DND-41 (cell line): ENCODE data around the gene ST8SIA6.
A peak's percentile ranks its signal among the peaks of the same experiment; 100 is the strongest.
"Not testable (repeated sequence)": the region's sequence is repeated elsewhere in the genome, so short reads cannot be mapped to it uniquely, and the experiment has no call there.

Source experiments
- ATAC-seq: fragments of 200-7000 bp; cut with Tn5 transposase; 3 replicates; pipeline ENCODE4 v1.9.1; 2021; ENCODE audit warnings: low read depth; ENCODE audit not compliant: insufficient read depth
- DNase-seq: peaks from one replicate; pipeline ENCODE4 v3.0.0-alpha.2; 2020
- H2AFZ ChIP-seq: 2 replicates; pipeline ENCODE4 v1.6.0; 2012; ENCODE audit warnings: low read depth, low read length
- H3K27ac ChIP-seq: 2 replicates; pipeline ENCODE4 v1.5.1; 2012; ENCODE audit warnings: low read length, inconsistent platforms
- H3K27me3 ChIP-seq: fragments of 200-600 bp; sonication (generic); 2 replicates; pipeline ENCODE4 v1.6.0; 2012; ENCODE audit warnings: low read length, mild to moderate bottlenecking, inconsistent platforms; ENCODE audit not compliant: insufficient read depth, poor library complexity
- H3K36me3 ChIP-seq: 2 replicates; pipeline ENCODE4 v1.5.1; 2012; ENCODE audit warnings: low read length, inconsistent platforms; ENCODE audit not compliant: insufficient read depth
- H3K4me1 ChIP-seq: 2 replicates; pipeline ENCODE4 v1.5.1; 2012; ENCODE audit warnings: mild to moderate bottlenecking, low read length; ENCODE audit not compliant: insufficient read depth
- H3K4me2 ChIP-seq: 2 replicates; pipeline ENCODE4 v1.6.0; 2012; ENCODE audit warnings: mild to moderate bottlenecking, moderate library complexity, low read length, inconsistent platforms; ENCODE audit not compliant: insufficient read depth
- H3K4me3 ChIP-seq, 2 experiments: fragments of 200-600 bp in 1 of 2; shearing (Covaris generic) in 1 of 2; 2 replicates each; pipeline ENCODE4 v1.5.1; 2012 to 2016; ENCODE audit warnings: inconsistent platforms in 2 of 2, low read length in 2 of 2, mild to moderate bottlenecking in 2 of 2, low read depth in 1 of 2, moderate library complexity in 1 of 2
- H3K79me2 ChIP-seq: 2 replicates; pipeline ENCODE4 v1.6.0; 2012; ENCODE audit warnings: low read length, inconsistent platforms; ENCODE audit not compliant: insufficient read depth
- H3K9ac ChIP-seq: 2 replicates; pipeline ENCODE4 v1.6.0; 2012; ENCODE audit warnings: low read depth, mild to moderate bottlenecking, inconsistent platforms, low read length, moderate library complexity
- H3K9me3 ChIP-seq: 2 replicates; pipeline ENCODE4 v1.5.1; 2012; ENCODE audit warnings: low read length, moderate library complexity, mild to moderate bottlenecking, inconsistent platforms; ENCODE audit not compliant: insufficient read depth, severe bottlenecking
- H4K20me1 ChIP-seq: 2 replicates; pipeline ENCODE4 v1.6.0; 2012; ENCODE audit warnings: low read length; ENCODE audit not compliant: insufficient read depth
- EZH2 ChIP-seq: IDR thresholded peaks from 3 replicates; pipeline ENCODE4 v1.6.1; 2012; ENCODE audit warnings: borderline replicate concordance, low read depth, mild to moderate bottlenecking, moderate library complexity, low read length, inconsistent platforms; ENCODE audit not compliant: severe bottlenecking
- TF ChIP-seq, protein P1 (sequence below): IDR thresholded peaks from 2 replicates; pipeline ENCODE4 v1.5.1; 2012; ENCODE audit warnings: borderline replicate concordance, low read length, moderate library complexity, mild to moderate bottlenecking; ENCODE audit not compliant: poor library complexity, severe bottlenecking; ENCODE audit errors: extremely low read depth

Gene ST8SIA6

DNA sequence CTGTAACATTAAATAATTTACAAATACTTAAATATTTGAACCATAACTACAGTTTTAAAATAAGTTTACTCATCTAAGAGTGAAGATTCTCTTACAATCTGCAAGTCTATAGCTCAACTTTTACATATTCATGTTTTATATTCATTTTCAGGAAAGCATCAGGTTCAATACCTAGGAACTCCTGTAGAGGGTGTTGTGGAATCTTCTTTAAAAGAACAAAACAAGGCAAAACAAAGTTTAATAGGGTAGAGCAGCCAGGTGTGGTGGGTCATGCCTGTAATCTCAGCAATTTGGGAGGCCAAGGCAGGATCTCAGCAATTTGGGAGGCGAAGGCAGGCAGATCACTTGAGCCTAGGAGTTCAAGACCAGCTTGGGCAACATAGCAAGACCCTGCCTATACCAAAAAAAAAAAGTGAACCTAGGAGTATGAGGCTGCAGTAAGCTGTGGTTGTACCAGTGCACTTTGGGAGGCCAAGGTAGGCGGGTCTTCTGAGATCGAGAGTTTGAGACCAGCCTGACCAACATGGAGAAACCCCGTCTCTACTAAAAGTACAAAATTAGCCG, 45.1 kb downstream of the ST8SIA6 start:
- DNase-seq (no peak), ATAC-seq (no peak)
- Histone ChIP-seq H3K4me3 (no peak overlapping the region), H3K79me2 (no peaks in the 10 kb centered on the region), H3K9ac (no peak overlapping the region), H4K20me1 (no peaks in the 10 kb centered on the region), H3K36me3 (no peaks in the 10 kb centered on the region), H3K4me1 (no peaks in the 10 kb centered on the region), H2AFZ (no peak overlapping the region), H3K27ac (no peak overlapping the region), H3K9me3 (no peaks in the 10 kb centered on the region), H3K4me2 (no peak overlapping the region), H3K27me3 (no peaks in the 10 kb centered on the region)
- TF ChIP-seq EZH2, result no peak
- TF ChIP-seq, protein P1, sequence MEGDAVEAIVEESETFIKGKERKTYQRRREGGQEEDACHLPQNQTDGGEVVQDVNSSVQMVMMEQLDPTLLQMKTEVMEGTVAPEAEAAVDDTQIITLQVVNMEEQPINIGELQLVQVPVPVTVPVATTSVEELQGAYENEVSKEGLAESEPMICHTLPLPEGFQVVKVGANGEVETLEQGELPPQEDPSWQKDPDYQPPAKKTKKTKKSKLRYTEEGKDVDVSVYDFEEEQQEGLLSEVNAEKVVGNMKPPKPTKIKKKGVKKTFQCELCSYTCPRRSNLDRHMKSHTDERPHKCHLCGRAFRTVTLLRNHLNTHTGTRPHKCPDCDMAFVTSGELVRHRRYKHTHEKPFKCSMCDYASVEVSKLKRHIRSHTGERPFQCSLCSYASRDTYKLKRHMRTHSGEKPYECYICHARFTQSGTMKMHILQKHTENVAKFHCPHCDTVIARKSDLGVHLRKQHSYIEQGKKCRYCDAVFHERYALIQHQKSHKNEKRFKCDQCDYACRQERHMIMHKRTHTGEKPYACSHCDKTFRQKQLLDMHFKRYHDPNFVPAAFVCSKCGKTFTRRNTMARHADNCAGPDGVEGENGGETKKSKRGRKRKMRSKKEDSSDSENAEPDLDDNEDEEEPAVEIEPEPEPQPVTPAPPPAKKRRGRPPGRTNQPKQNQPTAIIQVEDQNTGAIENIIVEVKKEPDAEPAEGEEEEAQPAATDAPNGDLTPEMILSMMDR, result peak; percentile 61

DNA sequence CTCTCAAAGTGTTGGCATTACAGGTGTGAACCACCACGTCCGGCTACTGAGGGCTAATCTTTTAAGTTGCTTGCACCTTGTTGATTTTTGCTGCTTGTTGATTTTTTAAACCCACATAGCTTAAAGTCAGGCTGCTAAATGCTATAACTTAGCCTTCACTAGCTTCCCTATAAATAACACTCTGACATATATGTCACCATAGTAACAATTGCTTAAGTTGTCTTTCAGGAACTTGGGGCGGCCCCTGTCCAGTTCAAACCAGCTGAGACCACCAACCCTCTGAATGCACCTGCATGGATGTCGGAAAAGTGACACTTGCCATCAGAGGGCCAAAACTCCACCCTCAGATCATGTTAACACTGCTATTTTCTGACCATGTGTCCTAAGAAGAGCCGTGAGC, 47.3 kb downstream of the ST8SIA6 start:
- Histone ChIP-seq H2AFZ (no peak overlapping the region), H3K79me2 (no peaks in the 10 kb centered on the region), H4K20me1 (no peaks in the 10 kb centered on the region), H3K36me3 (no peaks in the 10 kb centered on the region), H3K27ac (no peak overlapping the region), H3K9me3 (no peaks in the 10 kb centered on the region), H3K9ac (no peak overlapping the region), H3K4me1 (no peaks in the 10 kb centered on the region), H3K4me2 (no peak overlapping the region), H3K27me3 (no peaks in the 10 kb centered on the region), H3K4me3 (no peak overlapping the region)
- TF ChIP-seq EZH2, result no peak
- ATAC-seq, result no peak
- DNase-seq, result no peak

DNA sequence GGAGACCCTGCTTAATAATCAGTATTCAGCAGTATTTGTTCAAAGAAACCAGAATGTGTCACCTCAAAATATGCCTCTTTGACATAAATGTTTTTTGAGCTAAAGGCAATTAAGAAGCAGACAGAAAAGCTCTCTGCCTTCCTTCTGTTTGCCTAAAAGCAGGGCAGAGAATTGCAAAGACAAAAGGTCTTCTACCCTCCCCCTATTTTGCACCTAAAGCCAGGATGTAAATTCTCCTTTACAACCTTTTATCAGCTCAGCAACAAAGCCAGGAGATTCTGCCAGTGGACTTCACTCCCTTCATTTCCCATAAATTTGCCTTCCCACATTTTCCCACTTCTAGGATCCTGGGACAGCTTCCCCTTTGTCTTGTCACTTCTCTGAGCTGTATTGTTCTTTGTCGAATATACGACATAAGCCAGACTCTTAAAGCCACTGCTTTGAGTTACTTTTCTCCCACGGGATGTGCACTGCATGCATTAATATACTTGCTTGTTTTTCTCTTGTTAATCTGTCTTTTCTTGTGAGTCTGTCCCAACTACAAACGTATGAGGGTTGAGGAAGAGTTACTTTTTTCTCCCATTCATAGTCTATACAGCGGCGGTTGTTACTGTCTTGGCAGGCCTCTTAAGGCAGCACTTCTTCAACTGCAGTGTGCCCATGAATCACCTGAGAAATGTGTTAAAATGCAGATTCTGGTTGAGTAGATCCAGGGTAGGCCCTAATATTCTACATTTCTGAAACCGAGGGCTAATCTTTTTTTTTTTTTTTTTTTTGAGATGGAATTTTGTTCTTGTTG, 48.2 kb downstream of the ST8SIA6 start:
- TF ChIP-seq EZH2, result no peak
- TF ChIP-seq, protein P1, result no peak
- Histone ChIP-seq H3K27ac (no peak overlapping the region), H3K27me3 (no peaks in the 10 kb centered on the region), H3K4me1 (no peaks in the 10 kb centered on the region), H3K79me2 (no peaks in the 10 kb centered on the region), H3K4me3 (no peak overlapping the region), H3K4me2 (no peak overlapping the region), H2AFZ (no peak overlapping the region; the same call in 1 of the 2 replicates), H3K9ac (no peak overlapping the region), H4K20me1 (no peaks in the 10 kb centered on the region), H3K36me3 (no peaks in the 10 kb centered on the region), H3K9me3 (no peaks in the 10 kb centered on the region)
- ATAC-seq (no peak), DNase-seq (no peak)

DNA sequence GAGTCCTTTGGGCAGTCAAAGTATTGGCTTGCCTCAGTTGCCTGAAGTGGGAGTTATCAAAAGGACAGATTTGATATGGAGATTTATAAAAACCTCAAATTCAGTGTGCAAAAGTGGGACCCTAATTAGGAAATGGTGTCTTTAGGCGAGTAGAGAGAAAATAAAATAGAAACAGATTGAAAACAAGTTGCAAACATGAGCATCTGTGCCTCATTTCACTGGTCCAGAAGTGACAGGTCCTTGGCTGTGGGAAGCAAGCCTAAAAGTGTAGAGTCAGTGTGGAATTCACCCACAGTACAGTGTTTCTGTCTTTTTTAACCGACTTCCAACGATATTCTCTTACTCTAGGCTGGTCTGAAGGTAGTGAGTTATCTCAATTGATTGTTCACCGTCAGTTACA, 51.2 kb downstream of the ST8SIA6 start:
- no peak for ATAC-seq
- H3K4me2 ChIP-seq, result no peak overlapping the region

DNA sequence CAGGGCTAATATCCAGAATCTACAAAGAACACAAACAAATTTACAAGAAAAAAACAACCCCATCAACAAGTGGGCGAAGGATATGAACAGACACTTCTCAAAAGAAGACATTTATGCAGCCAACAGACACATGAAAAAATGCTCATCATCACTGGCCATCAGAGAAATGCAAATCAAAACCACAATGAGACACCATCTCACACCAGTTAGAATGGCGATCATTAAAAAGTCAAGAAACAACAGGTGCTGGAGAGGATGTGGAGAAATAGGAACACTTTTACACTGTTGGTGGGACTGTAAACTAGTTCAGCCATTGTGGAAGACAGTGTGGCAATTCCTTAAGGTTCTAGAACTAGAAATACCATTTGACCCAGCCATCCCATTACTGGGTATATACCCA, 52.4 kb downstream of the ST8SIA6 start:
- not testable (repeated sequence) for H3K4me3 ChIP-seq, ATAC-seq, H3K27ac ChIP-seq, H3K27me3 ChIP-seq, DNase-seq, H3K4me2 ChIP-seq, H3K9ac ChIP-seq, H3K36me3 ChIP-seq, H4K20me1 ChIP-seq, H3K9me3 ChIP-seq, H3K4me1 ChIP-seq, H3K79me2 ChIP-seq, H2AFZ ChIP-seq

More for the DNA sequence above, 51.2 kb downstream of the ST8SIA6 start:
- Histone ChIP-seq H3K9ac (no peak overlapping the region), H2AFZ (no peak overlapping the region), H3K27ac (no peak overlapping the region), H3K36me3 (no peaks in the 10 kb centered on the region), H3K4me1 (no peaks in the 10 kb centered on the region), H3K27me3 (no peaks in the 10 kb centered on the region), H3K4me3 (no peak overlapping the region), H4K20me1 (no peaks in the 10 kb centered on the region), H3K9me3 (no peaks in the 10 kb centered on the region), H3K79me2 (no peaks in the 10 kb centered on the region)
- TF ChIP-seq, protein P1, result no peak
- TF ChIP-seq EZH2, result no peak
- no peak for DNase-seq
